CD14-positive monocyte (primary cell): ENCODE measurements around the gene FLCN. TPM values are rescaled to one million over a fixed set of nuclear protein-coding genes. Genes with fewer than 3 reads are reported as not detected.

Source experiments
- DNase-seq, 3 donors: peaks; one replicate each; pipeline ENCODE4 v3.0.0-alpha.2; 2011 to 2022
- H2AFZ ChIP-seq: 2 replicates; pipeline ENCODE4 v1.6.0; 2012; ENCODE audit warnings: mild to moderate bottlenecking, low read depth, low read length, inconsistent platforms; ENCODE audit not compliant: insufficient read depth, poor library complexity, severe bottlenecking
- H3K27ac ChIP-seq, 2 donors: 1 replicate in 1 of 2; 2 replicates in 1 of 2; pipeline ENCODE4 v1.5.1; 2012 to 2013; ENCODE audit warnings: low read length in 2 of 2, control low read depth in 1 of 2, inconsistent platforms in 1 of 2, low read depth in 1 of 2, mild to moderate bottlenecking in 1 of 2
- H3K27me3 ChIP-seq, 2 donors: one replicate each; pipeline versions ENCODE4 v1.6.0 to v1.6.1; 2011 to 2013; ENCODE audit warnings: low read length in 2 of 2; ENCODE audit not compliant: control insufficient read depth in 2 of 2, insufficient read depth in 2 of 2
- H3K36me3 ChIP-seq, 2 donors: replicated peaks in 1 of 2; 1 replicate in 1 of 2; 2 replicates in 1 of 2; pipeline versions ENCODE4 v1.5.1 to v1.6.1; 2012 to 2013; ENCODE audit warnings: low read length in 2 of 2, control low read depth in 1 of 2, inconsistent platforms in 1 of 2, mild to moderate bottlenecking in 1 of 2; ENCODE audit not compliant: insufficient read depth in 2 of 2, control insufficient read depth in 1 of 2
- H3K4me1 ChIP-seq, 2 donors: 1 replicate in 1 of 2; 2 replicates in 1 of 2; pipeline versions ENCODE4 v1.5.1 to v1.6.1; 2012 to 2013; ENCODE audit warnings: low read length in 2 of 2, control low read depth in 1 of 2, inconsistent platforms in 1 of 2, mild to moderate bottlenecking in 1 of 2, moderate library complexity in 1 of 2; ENCODE audit not compliant: insufficient read depth in 2 of 2, control insufficient read depth in 1 of 2
- H3K4me2 ChIP-seq: replicated peaks from 2 replicates; pipeline ENCODE3; 2012; ENCODE audit warnings: low read length, moderate library complexity, mild to moderate bottlenecking; ENCODE audit not compliant: poor library complexity, severe bottlenecking; ENCODE audit errors: extremely low read depth
- H3K4me3 ChIP-seq, 3 experiments: fragments of 200-600 bp in 1 of 3; sonication (generic) in 1 of 3; replicated peaks in 1 of 3; 1 replicate in 2 of 3; 2 replicates in 1 of 3; pipeline ENCODE4 v1.5.1; 2011 to 2013; ENCODE audit warnings: low read length in 3 of 3, mild to moderate bottlenecking in 3 of 3, control low read depth in 2 of 3, low read depth in 2 of 3, inconsistent platforms in 1 of 3, moderate library complexity in 1 of 3
- H3K79me2 ChIP-seq: 2 replicates; pipeline ENCODE4 v1.6.0; 2012; ENCODE audit warnings: mild to moderate bottlenecking, control low read depth, inconsistent platforms, low read length, moderate library complexity; ENCODE audit not compliant: insufficient read depth
- H3K9ac ChIP-seq: 2 replicates; pipeline ENCODE4 v1.6.0; 2017; ENCODE audit warnings: low read length, mild to moderate bottlenecking; ENCODE audit not compliant: insufficient read depth, poor library complexity, severe bottlenecking
- H3K9me3 ChIP-seq, 2 donors: replicated peaks in 1 of 2; 1 replicate in 1 of 2; 2 replicates in 1 of 2; pipeline versions ENCODE4 v1.5.1 to v1.6.1; 2012 to 2013; ENCODE audit warnings: low read length in 2 of 2, control low read depth in 1 of 2; ENCODE audit not compliant: control insufficient read depth in 1 of 2, insufficient read depth in 1 of 2
- H4K20me1 ChIP-seq: 2 replicates; pipeline ENCODE4 v1.6.0; 2012; ENCODE audit warnings: mild to moderate bottlenecking, low read length, control low read depth, moderate library complexity; ENCODE audit not compliant: insufficient read depth
- H3K27ac Mint-ChIP-seq, 7 donors: one replicate each; pipeline ENCODE4 v1.8.0; 2020; ENCODE audit warnings: mild to moderate bottlenecking in 7 of 7, mixed read lengths in 7 of 7, moderate library complexity in 6 of 7, inconsistent platforms in 2 of 7
- H3K27me3 Mint-ChIP-seq, 3 donors: one replicate each; pipeline ENCODE4 v1.8.0; 2021 to 2022; ENCODE audit warnings: low read depth in 3 of 3, mild to moderate bottlenecking in 3 of 3, mixed read lengths in 3 of 3, moderate library complexity in 3 of 3, inconsistent platforms in 1 of 3
- H3K36me3 Mint-ChIP-seq, 2 donors: one replicate each; pipeline ENCODE4 v1.8.0; 2020; ENCODE audit warnings: mixed read lengths in 2 of 2, inconsistent platforms in 1 of 2, mild to moderate bottlenecking in 1 of 2
- H3K4me1 Mint-ChIP-seq: one replicate; pipeline ENCODE4 v1.8.0; 2020; ENCODE audit warnings: mild to moderate bottlenecking, mixed read lengths
- H3K4me3 Mint-ChIP-seq, 2 donors: one replicate each; pipeline ENCODE4 v1.8.0; 2020; ENCODE audit warnings: mild to moderate bottlenecking in 2 of 2, mixed read lengths in 2 of 2, moderate library complexity in 1 of 2
- H3K9me3 Mint-ChIP-seq, 7 donors: one replicate each; pipeline ENCODE4 v1.8.0; 2020 to 2022; ENCODE audit warnings: mixed read lengths in 7 of 7, mild to moderate bottlenecking in 6 of 7, moderate library complexity in 6 of 7, inconsistent platforms in 2 of 7
- WGBS: methylation state at CpG from one replicate; pipeline ENCODE4 v1.1.5; 2013; ENCODE audit warnings: missing lambda C conversion rate; ENCODE audit not compliant: insufficient coverage; 5-methylcytosine and 5-hydroxymethylcytosine counted together
- intact Hi-C, 2 donors: fragments of 100-400 bp; cut with micrococcal nuclease; formaldehyde crosslinking; loops; one replicate each; pipeline versions ENCODE4 v1.15.0 to v1.15.1; 2023
- polyA plus RNA-seq, 3 donors: library from polyadenylated mRNA; depleted of rRNA in 1 of 3; unstranded in 2 of 3; stranded (reverse) in 1 of 3; fragments of 300-500 nt in 2 of 3; fragments of >200 nt in 1 of 3; fragmentation: Illumina TruSeq in 2 of 3; gene quantifications; 1 replicate in 2 of 3; 2 replicates in 1 of 3; pipeline ENCODE4 v1.2.3, GENCODE V29; 2012 to 2021
- TF ChIP-seq, protein P1 (sequence below): fragments of 200-600 bp; IDR thresholded peaks from one replicate; pipeline ENCODE4 v1.8.0; 2022; ENCODE audit warnings: antibody characterized with exemption, mild to moderate bottlenecking

FLCN gene
- polyA plus RNA-seq, 3 donors, result 5.8 to 46.9 (median 8.0) TPM

DNA sequence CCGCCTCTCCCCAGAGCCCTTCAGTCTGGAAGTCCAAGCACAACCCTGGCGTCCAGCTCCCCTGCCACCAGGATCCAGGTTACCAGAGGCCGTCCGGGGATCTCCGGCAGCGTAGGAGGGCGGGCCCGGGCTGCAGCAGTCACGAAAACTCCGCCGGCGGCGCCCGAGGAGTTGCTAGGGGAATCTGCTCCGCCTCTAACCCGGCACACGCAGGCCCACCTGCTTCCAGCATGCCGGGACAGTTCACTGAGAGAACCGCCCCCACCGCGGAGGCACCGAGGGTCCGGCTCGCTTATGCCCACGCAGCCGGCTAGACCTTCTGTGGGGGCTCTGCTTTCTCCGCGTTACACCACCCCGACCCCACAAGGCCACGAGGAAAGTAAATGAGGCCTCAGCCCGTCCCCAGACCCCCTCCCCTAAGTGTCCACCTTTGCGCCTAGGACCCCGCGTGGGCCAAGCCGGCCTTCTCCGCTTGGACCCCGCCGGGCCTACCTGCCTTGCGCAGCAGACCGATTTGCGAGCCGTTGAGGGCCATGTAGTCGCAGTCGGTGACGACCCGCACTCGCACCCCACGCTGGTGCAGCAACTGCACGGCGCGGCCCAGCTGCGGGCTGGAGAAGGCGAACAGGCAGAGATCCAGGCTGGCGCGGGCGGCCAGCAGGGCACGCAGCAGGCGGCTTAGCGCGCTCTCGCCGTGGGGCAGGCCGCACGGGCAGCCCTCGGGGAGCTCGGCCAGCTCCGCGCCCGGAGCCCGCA is 31.4 kb downstream of the FLCN start:
- DNase-seq, result peak; percentile 16 to 64 (median 37)
- Histone ChIP-seq H2AFZ (peak overlapping the region; percentile 75), H3K27me3 (peaks cover 0 to 5% of the 10 kb centered on the region in 2 donors), H3K4me2 (peak overlapping the region; percentile 63), H3K79me2 (no peaks in the 10 kb centered on the region), H3K9me3 (no peaks in the 10 kb centered on the region), H3K4me1 (peaks cover 16 to 26% of the 10 kb centered on the region in 2 donors), H3K4me3 (peak overlapping the region; percentile 31 to 65 (median 33)), H3K9ac (peak overlapping the region; percentile 51), H3K27ac (no peak overlapping the region), H4K20me1 (no peaks in the 10 kb centered on the region), H3K36me3 (peaks cover 0 to 1% of the 10 kb centered on the region in 2 donors)
- H3K4me1 Mint-ChIP-seq, result peaks cover 23% of the 10 kb centered on the region
- intact Hi-C loops, result no loop called here
- WGBS, result 9% methylated on average over 70 of the region's 70 CpGs
- peak overlapping the region; percentile 80 to 91 for H3K4me3 Mint-ChIP-seq
- peaks cover 0 to 7% (median 0%) of the 10 kb centered on the region in 7 donors for H3K9me3 Mint-ChIP-seq
- H3K27me3 Mint-ChIP-seq, result peaks cover 13 to 19% (median 15%) of the 10 kb centered on the region in 3 donors
- TF ChIP-seq, protein P1, sequence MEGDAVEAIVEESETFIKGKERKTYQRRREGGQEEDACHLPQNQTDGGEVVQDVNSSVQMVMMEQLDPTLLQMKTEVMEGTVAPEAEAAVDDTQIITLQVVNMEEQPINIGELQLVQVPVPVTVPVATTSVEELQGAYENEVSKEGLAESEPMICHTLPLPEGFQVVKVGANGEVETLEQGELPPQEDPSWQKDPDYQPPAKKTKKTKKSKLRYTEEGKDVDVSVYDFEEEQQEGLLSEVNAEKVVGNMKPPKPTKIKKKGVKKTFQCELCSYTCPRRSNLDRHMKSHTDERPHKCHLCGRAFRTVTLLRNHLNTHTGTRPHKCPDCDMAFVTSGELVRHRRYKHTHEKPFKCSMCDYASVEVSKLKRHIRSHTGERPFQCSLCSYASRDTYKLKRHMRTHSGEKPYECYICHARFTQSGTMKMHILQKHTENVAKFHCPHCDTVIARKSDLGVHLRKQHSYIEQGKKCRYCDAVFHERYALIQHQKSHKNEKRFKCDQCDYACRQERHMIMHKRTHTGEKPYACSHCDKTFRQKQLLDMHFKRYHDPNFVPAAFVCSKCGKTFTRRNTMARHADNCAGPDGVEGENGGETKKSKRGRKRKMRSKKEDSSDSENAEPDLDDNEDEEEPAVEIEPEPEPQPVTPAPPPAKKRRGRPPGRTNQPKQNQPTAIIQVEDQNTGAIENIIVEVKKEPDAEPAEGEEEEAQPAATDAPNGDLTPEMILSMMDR, result no peak
- H3K36me3 Mint-ChIP-seq, result peaks cover 19 to 27% of the 10 kb centered on the region in 2 donors
- H3K27ac Mint-ChIP-seq, result peak overlapping the region in 5 of 7 donors; percentile 12 to 78 (median 50)

DNA sequence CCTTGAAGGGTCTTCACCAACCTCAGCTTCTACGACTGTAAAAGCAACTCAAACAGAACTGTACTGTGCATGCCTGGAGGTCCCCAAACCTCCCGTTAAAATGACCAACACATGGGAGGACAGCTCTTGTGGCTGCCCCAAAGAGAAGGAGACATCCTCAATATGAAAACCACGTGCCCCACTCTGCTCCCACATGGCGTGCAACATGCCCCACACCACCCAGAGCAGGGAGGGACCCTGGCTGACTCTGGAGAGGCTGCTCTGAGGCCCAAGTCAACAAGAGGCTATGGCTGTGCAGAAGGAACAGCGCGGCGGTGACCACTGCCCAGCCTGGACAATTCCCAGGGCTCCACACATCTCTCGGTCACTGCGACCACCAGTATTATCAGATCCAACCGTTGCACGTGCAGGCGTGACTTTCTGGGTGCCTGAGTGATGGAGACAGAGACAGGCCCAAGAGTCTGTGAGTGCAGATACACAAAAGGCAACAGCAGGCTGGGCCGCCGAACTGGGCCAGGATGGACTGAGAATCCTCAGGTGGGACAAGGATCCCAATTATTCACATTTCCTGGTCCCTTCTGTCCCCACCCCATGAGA is 32.2 kb downstream of the FLCN start:
- peak overlapping the region in 1 of 3 experiments; percentile 65 for H3K4me3 ChIP-seq
- H3K27ac Mint-ChIP-seq, result peak overlapping the region in 2 of 7 donors; percentile 19 to 53
- DNase-seq, result no peak
- no peaks in the 10 kb centered on the region for H3K36me3 ChIP-seq
- no peaks in the 10 kb centered on the region for H3K9me3 ChIP-seq
- no peaks in the 10 kb centered on the region for H4K20me1 ChIP-seq
- H3K27me3 Mint-ChIP-seq, result peaks cover 13 to 19% (median 15%) of the 10 kb centered on the region in 3 donors
- intact Hi-C loops, result no loop called here
- peak overlapping the region; percentile 51 for H3K9ac ChIP-seq
- no peaks in the 10 kb centered on the region for H3K79me2 ChIP-seq
- H3K4me3 Mint-ChIP-seq, result peak overlapping the region; percentile 80 to 91
- peaks cover 0 to 7% (median 0%) of the 10 kb centered on the region in 7 donors for H3K9me3 Mint-ChIP-seq
- peaks cover 16 to 26% of the 10 kb centered on the region in 2 donors for H3K4me1 ChIP-seq
- peak overlapping the region; percentile 63 for H3K4me2 ChIP-seq
- peaks cover 0 to 5% of the 10 kb centered on the region in 2 donors for H3K27me3 ChIP-seq
- no peak overlapping the region for H3K27ac ChIP-seq
- H2AFZ ChIP-seq, result peak overlapping the region; percentile 75
- TF ChIP-seq, protein P1, result no peak
- peaks cover 23% of the 10 kb centered on the region for H3K4me1 Mint-ChIP-seq
- 86% methylated on average over 14 of the region's 14 CpGs for WGBS
- peaks cover 19 to 30% of the 10 kb centered on the region in 2 donors for H3K36me3 Mint-ChIP-seq
